Astrocyte (in vitro differentiated cells and primary cell): ENCODE results near the gene CSPG4. TPM values are rescaled to one million over a fixed set of nuclear protein-coding genes. Genes with fewer than 3 reads are reported as not detected.

Source experiments
- DNase-seq: peaks from one replicate; pipeline ENCODE4 v3.0.0-alpha.2; 2010; ENCODE audit warnings: low read depth
- FAIRE-seq: peaks from 2 replicates; lab custom pipeline; 2011; peaks lifted over from hg19 to GRCh38; lab: Jason Lieb, UNC
- H2AFZ ChIP-seq: 2 replicates; pipeline ENCODE4 v1.6.0; 2012; ENCODE audit warnings: low read depth, low read length, inconsistent platforms
- H3K27ac ChIP-seq: 2 replicates; pipeline ENCODE4 v1.5.1; 2011; ENCODE audit warnings: low read depth, low read length, inconsistent platforms
- H3K27me3 ChIP-seq: 2 replicates; pipeline ENCODE4 v1.6.0; 2011; ENCODE audit warnings: low read length, inconsistent platforms; ENCODE audit not compliant: insufficient read depth
- H3K36me3 ChIP-seq: 2 replicates; pipeline ENCODE4 v1.5.1; 2011; ENCODE audit warnings: low read length, inconsistent platforms; ENCODE audit not compliant: insufficient read depth
- H3K4me1 ChIP-seq: 2 replicates; pipeline ENCODE4 v1.5.1; 2011; ENCODE audit warnings: low read length, inconsistent platforms; ENCODE audit not compliant: insufficient read depth
- H3K4me2 ChIP-seq: 2 replicates; pipeline ENCODE4 v1.6.0; 2012; ENCODE audit warnings: low read length, inconsistent platforms
- H3K4me3 ChIP-seq: 2 replicates; pipeline ENCODE4 v1.5.1; 2011; ENCODE audit warnings: low read depth, mild to moderate bottlenecking, low read length, inconsistent platforms; ENCODE audit not compliant: insufficient read depth
- H3K79me2 ChIP-seq: 2 replicates; pipeline ENCODE4 v1.6.0; 2012; ENCODE audit warnings: mild to moderate bottlenecking, low read length, inconsistent platforms; ENCODE audit not compliant: insufficient read depth
- H3K9ac ChIP-seq: 2 replicates; pipeline ENCODE4 v1.6.0; 2012; ENCODE audit warnings: mild to moderate bottlenecking, low read length, inconsistent platforms
- H3K9me3 ChIP-seq: 2 replicates; pipeline ENCODE4 v1.5.1; 2012; ENCODE audit warnings: low read depth, mild to moderate bottlenecking, low read length, inconsistent platforms; ENCODE audit not compliant: insufficient read depth
- H4K20me1 ChIP-seq: 2 replicates; pipeline ENCODE4 v1.6.0; 2012; ENCODE audit warnings: low read length, inconsistent platforms; ENCODE audit not compliant: insufficient read depth
- H3K27ac Mint-ChIP-seq: one replicate; pipeline ENCODE4 v1.8.0; 2021; ENCODE audit warnings: mild to moderate bottlenecking, mixed read lengths; ENCODE audit not compliant: unreplicated experiment
- H3K27me3 Mint-ChIP-seq: one replicate; pipeline ENCODE4 v1.8.0; 2021; ENCODE audit warnings: low read depth, mixed read lengths; ENCODE audit not compliant: unreplicated experiment
- H3K36me3 Mint-ChIP-seq: one replicate; pipeline ENCODE4 v1.8.0; 2021; ENCODE audit warnings: low read depth, mixed read lengths; ENCODE audit not compliant: unreplicated experiment
- H3K4me1 Mint-ChIP-seq: one replicate; pipeline ENCODE4 v1.8.0; 2021; ENCODE audit warnings: low read depth, mixed read lengths; ENCODE audit not compliant: unreplicated experiment
- H3K4me3 Mint-ChIP-seq: one replicate; pipeline ENCODE4 v1.8.0; 2021; ENCODE audit warnings: mild to moderate bottlenecking, moderate library complexity, mixed read lengths; ENCODE audit not compliant: unreplicated experiment
- H3K9me3 Mint-ChIP-seq: one replicate; pipeline ENCODE4 v1.8.0; 2021; ENCODE audit warnings: mild to moderate bottlenecking, mixed read lengths; ENCODE audit not compliant: unreplicated experiment
- EZH2 ChIP-seq: IDR thresholded peaks from 2 replicates; pipeline ENCODE4 v1.6.1; 2012; ENCODE audit warnings: mild to moderate bottlenecking, low read length, inconsistent platforms; ENCODE audit not compliant: insufficient read depth
- total RNA-seq: library from RNA; stranded (reverse); gene quantifications from 2 replicates; pipeline ENCODE4 v1.2.1, GENCODE V29; 2021
- TF ChIP-seq, protein P1 (sequence below): IDR thresholded peaks from 2 replicates; pipeline ENCODE4 v1.5.1; 2011; ENCODE audit warnings: low read depth, mild to moderate bottlenecking, inconsistent platforms, low read length, moderate library complexity; ENCODE audit not compliant: insufficient read depth

Gene CSPG4
- total RNA-seq, 1 donor from 2014 or later, result 26.9 TPM

DNA sequence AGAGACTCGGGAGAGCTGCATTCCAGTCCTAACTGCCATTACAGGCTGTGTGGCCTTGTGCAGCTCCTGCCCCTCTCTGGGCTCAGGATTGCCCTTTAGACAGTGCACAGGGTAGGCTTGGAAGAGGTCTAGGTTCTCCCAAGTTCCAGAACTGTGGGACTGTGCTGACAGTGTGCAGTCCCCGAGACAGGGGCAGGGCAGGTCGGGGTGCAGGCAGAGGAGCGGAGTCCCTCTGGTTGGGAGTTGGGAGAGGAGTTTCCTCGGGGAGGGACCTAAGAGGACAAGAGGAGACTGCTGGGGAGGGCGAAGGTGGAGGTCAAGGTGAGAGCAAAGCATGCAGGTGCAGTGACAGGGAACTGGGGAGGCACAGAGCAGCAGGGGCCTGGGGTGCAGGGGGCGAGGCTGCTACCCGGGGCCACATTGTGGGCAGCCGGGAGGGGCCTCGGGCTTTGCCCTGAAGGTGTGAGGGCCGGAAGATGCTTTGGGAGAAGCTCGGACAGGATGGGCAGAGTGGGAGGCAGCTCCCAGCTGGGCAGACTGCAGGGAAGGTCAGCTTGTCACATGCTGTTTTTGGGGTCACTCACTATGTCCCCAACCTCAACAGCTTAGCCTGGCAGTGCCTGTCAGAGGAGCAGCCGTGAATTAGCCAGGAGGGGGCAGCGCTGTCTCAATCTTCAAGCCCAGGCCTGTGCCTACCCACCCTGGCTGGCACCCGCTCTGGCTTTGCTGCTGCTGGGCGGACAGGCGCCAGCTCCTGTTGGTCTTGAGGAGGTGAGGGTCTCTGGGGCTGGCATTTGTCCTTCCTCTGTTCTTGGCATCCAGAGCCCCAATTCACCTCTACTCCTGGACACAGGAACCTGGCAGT, 15.4 kb upstream of the CSPG4 start:
- Histone ChIP-seq H4K20me1 (no peaks in the 10 kb centered on the region), H3K9ac (no peak overlapping the region), H3K4me2 (no peak overlapping the region), H3K9me3 (no peaks in the 10 kb centered on the region), H3K27ac (no peak overlapping the region), H3K36me3 (no peaks in the 10 kb centered on the region), H3K4me1 (peaks cover 15% of the 10 kb centered on the region), H3K4me3 (no peak overlapping the region), H3K27me3 (no peaks in the 10 kb centered on the region), H2AFZ (no peak overlapping the region), H3K79me2 (no peaks in the 10 kb centered on the region)
- FAIRE-seq (no peak), DNase-seq (no peak)
- Mint-ChIP-seq H3K36me3 (no peaks in the 10 kb centered on the region), H3K4me1 (peaks cover 13% of the 10 kb centered on the region), H3K9me3 (no peaks in the 10 kb centered on the region), H3K27me3 (peaks cover 12% of the 10 kb centered on the region), H3K27ac (no peak overlapping the region), H3K4me3 (no peak overlapping the region)
- no peak for TF ChIP-seq EZH2
- TF ChIP-seq, protein P1, sequence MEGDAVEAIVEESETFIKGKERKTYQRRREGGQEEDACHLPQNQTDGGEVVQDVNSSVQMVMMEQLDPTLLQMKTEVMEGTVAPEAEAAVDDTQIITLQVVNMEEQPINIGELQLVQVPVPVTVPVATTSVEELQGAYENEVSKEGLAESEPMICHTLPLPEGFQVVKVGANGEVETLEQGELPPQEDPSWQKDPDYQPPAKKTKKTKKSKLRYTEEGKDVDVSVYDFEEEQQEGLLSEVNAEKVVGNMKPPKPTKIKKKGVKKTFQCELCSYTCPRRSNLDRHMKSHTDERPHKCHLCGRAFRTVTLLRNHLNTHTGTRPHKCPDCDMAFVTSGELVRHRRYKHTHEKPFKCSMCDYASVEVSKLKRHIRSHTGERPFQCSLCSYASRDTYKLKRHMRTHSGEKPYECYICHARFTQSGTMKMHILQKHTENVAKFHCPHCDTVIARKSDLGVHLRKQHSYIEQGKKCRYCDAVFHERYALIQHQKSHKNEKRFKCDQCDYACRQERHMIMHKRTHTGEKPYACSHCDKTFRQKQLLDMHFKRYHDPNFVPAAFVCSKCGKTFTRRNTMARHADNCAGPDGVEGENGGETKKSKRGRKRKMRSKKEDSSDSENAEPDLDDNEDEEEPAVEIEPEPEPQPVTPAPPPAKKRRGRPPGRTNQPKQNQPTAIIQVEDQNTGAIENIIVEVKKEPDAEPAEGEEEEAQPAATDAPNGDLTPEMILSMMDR, result peak; percentile 45

DNA sequence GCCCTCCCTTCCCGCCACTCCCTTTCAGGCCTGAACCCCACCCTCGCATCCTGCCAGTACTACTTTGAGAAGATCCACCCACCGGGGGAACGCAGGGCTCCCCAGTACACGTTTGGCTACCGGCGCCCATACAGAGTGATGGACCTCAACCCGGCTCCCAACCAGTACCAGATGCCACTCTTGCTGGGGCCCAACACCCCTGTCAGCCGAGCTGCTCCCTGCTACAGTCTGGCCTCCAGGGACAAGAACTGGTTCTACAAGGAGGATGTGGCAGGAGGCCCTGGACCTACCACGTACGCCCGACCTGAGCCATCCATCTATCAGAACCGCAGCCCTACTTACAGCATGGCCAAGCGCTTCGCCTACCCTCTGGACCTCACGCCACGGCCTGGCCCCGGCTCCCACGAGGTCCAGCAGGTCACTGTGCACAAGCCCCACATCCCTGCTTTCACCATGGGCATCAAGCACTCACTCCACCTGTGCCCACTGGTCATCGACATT, 14.4 kb upstream of the CSPG4 start:
- H3K4me1 Mint-ChIP-seq, result peaks cover 11% of the 10 kb centered on the region
- Histone ChIP-seq H4K20me1 (no peaks in the 10 kb centered on the region), H2AFZ (no peak overlapping the region), H3K36me3 (no peaks in the 10 kb centered on the region), H3K4me1 (peaks cover 12% of the 10 kb centered on the region), H3K9ac (no peak overlapping the region), H3K27ac (no peak overlapping the region), H3K4me2 (no peak overlapping the region), H3K79me2 (no peaks in the 10 kb centered on the region), H3K27me3 (no peaks in the 10 kb centered on the region), H3K9me3 (no peaks in the 10 kb centered on the region), H3K4me3 (no peak overlapping the region)
- no peak overlapping the region for H3K4me3 Mint-ChIP-seq
- DNase-seq (no peak), FAIRE-seq (no peak)
- no peak overlapping the region for H3K27ac Mint-ChIP-seq
- H3K27me3 Mint-ChIP-seq, result peaks cover 12% of the 10 kb centered on the region
- no peaks in the 10 kb centered on the region for H3K36me3 Mint-ChIP-seq
- TF ChIP-seq, protein P1, result no peak
- TF ChIP-seq EZH2, result no peak
- H3K9me3 Mint-ChIP-seq, result no peaks in the 10 kb centered on the region
